Smooth muscle cell (in vitro differentiated cells): ENCODE data around the gene THAP4. TPM values are rescaled to one million over a fixed set of nuclear protein-coding genes. Genes with fewer than 3 reads are reported as not detected.

Experiments
- DNase-seq: peaks from one replicate; lab custom pipeline; 2025; ENCODE audit not compliant: unreplicated experiment; lab: John Stamatoyannopoulos, UW
- H2AFZ ChIP-seq: fragments of 200-600 bp; sonication (generic); 2 replicates; pipeline ENCODE4 v1.6.0; 2016; ENCODE audit warnings: antibody characterized with exemption, low read depth, mild to moderate bottlenecking
- H3F3A ChIP-seq: fragments of 200-600 bp; sonication (generic); 2 replicates; pipeline ENCODE4 v1.6.0; 2017; ENCODE audit warnings: antibody characterized with exemption, low read depth
- H3K27ac ChIP-seq: fragments of 200-600 bp; sonication (generic); 2 replicates; pipeline ENCODE4 v1.5.1; 2016; ENCODE audit warnings: low read depth, mild to moderate bottlenecking
- H3K27me3 ChIP-seq: fragments of 200-600 bp; sonication (generic); 2 replicates; pipeline ENCODE4 v1.6.1; 2016; ENCODE audit warnings: low read depth, mild to moderate bottlenecking
- H3K36me3 ChIP-seq: fragments of 200-600 bp; sonication (generic); 2 replicates; pipeline ENCODE4 v1.5.1; 2016; ENCODE audit warnings: low read depth
- H3K4me1 ChIP-seq: fragments of 200-600 bp; sonication (generic); 2 replicates; pipeline ENCODE4 v1.5.1; 2016; ENCODE audit warnings: low read depth
- H3K4me2 ChIP-seq: fragments of 200-600 bp; sonication (generic); 2 replicates; pipeline ENCODE4 v1.6.0; 2016; ENCODE audit warnings: mild to moderate bottlenecking
- H3K4me3 ChIP-seq: fragments of 200-600 bp; sonication (generic); 2 replicates; pipeline ENCODE4 v1.5.1; 2016; ENCODE audit warnings: mild to moderate bottlenecking
- H3K79me2 ChIP-seq: fragments of 200-600 bp; sonication (generic); 2 replicates; pipeline ENCODE4 v1.6.0; 2016; ENCODE audit warnings: low read depth, mild to moderate bottlenecking
- H3K9ac ChIP-seq: fragments of 200-600 bp; sonication (generic); 2 replicates; pipeline ENCODE4 v1.6.0; 2016; ENCODE audit warnings: low read depth
- H3K9me3 ChIP-seq: fragments of 200-600 bp; sonication (generic); replicated peaks from 2 replicates; pipeline ENCODE4 v1.5.1; 2016; ENCODE audit warnings: low read depth
- H4K20me1 ChIP-seq: fragments of 200-600 bp; sonication (generic); 2 replicates; pipeline ENCODE4 v1.6.0; 2016; ENCODE audit warnings: low read depth
- CTCF ChIP-seq: fragments of 200-600 bp; sonication (generic); IDR thresholded peaks from 2 replicates; pipeline ENCODE4 v1.5.1; 2017; ENCODE audit warnings: borderline replicate concordance, mild to moderate bottlenecking, antibody characterized with exemption; ENCODE audit not compliant: insufficient read depth, poor library complexity, severe bottlenecking
- WGBS: methylation state at CpG from one replicate; pipeline ENCODE4 v1.1.7; 2016; ENCODE audit warnings: low lambda C conversion rate; 5-methylcytosine and 5-hydroxymethylcytosine counted together
- polyA plus RNA-seq: library from polyadenylated mRNA; unstranded; fragments of >200 nt; fragmentation: Nextera tagmentation; extraction: Ambion mirVana; gene quantifications from 2 replicates; pipeline ENCODE4 v1.2.1, GENCODE V29; 2016
- total RNA-seq: library from RNA; depleted of rRNA; stranded (reverse); fragments of >200 nt; gene quantifications from 2 replicates; pipeline ENCODE4 v1.2.3, GENCODE V29; 2014

THAP4 gene
- total and polyA plus RNA-seq, 2 experiments from 2014 or later, result 23.1 to 38.8 TPM

- Histone ChIP-seq H4K20me1 (peaks cover 11% of the 10 kb centered on the region), H3K4me1 (peaks cover 5% of the 10 kb centered on the region), H3K79me2 (peaks cover 15% of the 10 kb centered on the region), H3K4me3 (no peak overlapping the region), H3K4me2 (no peak overlapping the region), H3K27ac (no peak overlapping the region), H3K27me3 (no peaks in the 10 kb centered on the region), H3K9ac (no peak overlapping the region), H3K36me3 (no peaks in the 10 kb centered on the region), H3K9me3 (no peaks in the 10 kb centered on the region), H2AFZ (no peak overlapping the region), H3F3A (peaks cover 5% of the 10 kb centered on the region)
- 82% methylated on average over 10 of the region's 10 CpGs for WGBS
- DNase-seq, result no peak
- no peak for TF ChIP-seq CTCF
Measured at GRCh38 chr2:241608881-241609280, 28.1 kb downstream of the THAP4 start.

GRCh38 chr2:241607162-241607885 is 29.6 kb downstream of the THAP4 start:
- Histone ChIP-seq H3K4me3 (no peak overlapping the region), H3K9me3 (no peaks in the 10 kb centered on the region), H3K79me2 (peaks cover 8% of the 10 kb centered on the region), H3K27ac (no peak overlapping the region), H3K27me3 (no peaks in the 10 kb centered on the region), H3K9ac (no peak overlapping the region), H3K4me2 (no peak overlapping the region), H3K4me1 (peaks cover 5% of the 10 kb centered on the region), H4K20me1 (peaks cover 15% of the 10 kb centered on the region), H3F3A (peaks cover 5% of the 10 kb centered on the region), H2AFZ (no peak overlapping the region), H3K36me3 (no peaks in the 10 kb centered on the region)
- 93% methylated on average over 27 of the region's 27 CpGs for WGBS
- DNase-seq, result no peak
- TF ChIP-seq CTCF, result no peak

GRCh38 chr2:241606186-241606585 is 30.8 kb downstream of the THAP4 start:
- H3K4me1 ChIP-seq, result peaks cover 5% of the 10 kb centered on the region
- 98% methylated on average over 8 of the region's 8 CpGs for WGBS

More at GRCh38 chr2:241606186-241606585, 30.8 kb downstream of the THAP4 start:
- TF ChIP-seq CTCF, result no peak
- H4K20me1 ChIP-seq, result peaks cover 15% of the 10 kb centered on the region
- H3K4me3 ChIP-seq, result no peak overlapping the region
- no peaks in the 10 kb centered on the region for H3K9me3 ChIP-seq
- no peak overlapping the region for H3K27ac ChIP-seq
- H3K27me3 ChIP-seq, result no peaks in the 10 kb centered on the region
- no peak for DNase-seq
- no peak overlapping the region for H3K4me2 ChIP-seq
- no peaks in the 10 kb centered on the region for H3K36me3 ChIP-seq
- no peak overlapping the region for H2AFZ ChIP-seq
- H3K9ac ChIP-seq, result no peak overlapping the region
- peaks cover 8% of the 10 kb centered on the region for H3K79me2 ChIP-seq
- peaks cover 5% of the 10 kb centered on the region for H3F3A ChIP-seq
